Measurements from ENCODE around the gene HDAC5.
"Not testable (repeated sequence)": the region's sequence is repeated elsewhere in the genome, so short reads cannot be mapped to it uniquely, and the experiment has no call there.

GRCh38 chr17:44143921-44144320, 20.5 kb upstream of the HDAC5 start:
- TF ChIP-seq CTCF, POLR2A, POLR2AphosphoS5, EP300 (IDR thresholded peaks at IDR 0.05): not testable (repeated sequence)
